PC-9 (cell line): Measurements from ENCODE around the gene AKT1S1.

ENCODE experiments used
- CTCF ChIP-seq: fragments of 200-600 bp; sonication (generic); conservative IDR thresholded peaks from 2 replicates; pipeline ENCODE4 v1.6.1; 2017; ENCODE audit warnings: mixed run types, antibody characterized with exemption, mild to moderate bottlenecking, moderate library complexity
- EZH2 ChIP-seq: fragments of 200-600 bp; sonication (generic); IDR thresholded peaks from 2 replicates; pipeline ENCODE4 v1.8.0; 2017; ENCODE audit warnings: antibody characterized with exemption, low read depth

GRCh38 chr19:49848938-49849337 is 28.2 kb downstream of the AKT1S1 start:
- TF ChIP-seq CTCF, result no peak
- no peak for TF ChIP-seq EZH2
